K562 (cell line): ENCODE data around the gene GPRIN3. TPM values are rescaled to one million over a fixed set of nuclear protein-coding genes. Genes with fewer than 3 reads are reported as not detected.

Source experiments
- ATAC-seq: fragments of 200-7000 bp; cut with Tn5 transposase; 3 replicates; pipeline ENCODE4 v1.9.1; 2020; ENCODE audit warnings: moderate library complexity
- BruUV-seq: library from RNA; stranded (reverse); fragments of 400-500 nt; replicated peaks from 2 replicates; lab custom pipeline; 2021; lab: Mats Ljungman, UMichigan
- CTCF ChIA-PET: fragments of 300-600 bp; formaldehyde crosslinking; extraction: SDS; loops from one replicate; lab custom pipeline; 2021; ENCODE audit warnings: low intra/inter-chr PET ratio; lab: Yijun Ruan, JAX
- POLR2A ChIA-PET: fragments of 300-600, 350-650 bp; sonication (Branson Sonifier 250); formaldehyde crosslinking; extraction: SDS; loops from one replicate; lab custom pipeline; 2021; ENCODE audit warnings: antibody characterized with exemption, inconsistent platforms; lab: Yijun Ruan, JAX
- DNase-seq, 4 experiments: peaks; one replicate each; pipeline versions ENCODE4 v3.0.0 to v3.0.0-alpha.2; 2011 to 2018; ENCODE audit warnings: low spot score in 3 of 4, mixed read lengths in 3 of 4; ENCODE audit errors: extremely low read depth in 1 of 4
- FAIRE-seq: peaks from 2 replicates; lab custom pipeline; 2011; peaks lifted over from hg19 to GRCh38; lab: Jason Lieb, UNC
- H2AFZ ChIP-seq: 2 replicates; pipeline ENCODE4 v1.6.0; 2011; ENCODE audit warnings: low read depth, low read length, control low read depth, inconsistent platforms
- H3K27ac ChIP-seq: fragments of 200-600 bp; 3 replicates; pipeline ENCODE4 v1.8.0; 2011; ENCODE audit warnings: low read depth, mild to moderate bottlenecking, control low read depth, inconsistent platforms, low read length, moderate library complexity, mixed read lengths; ENCODE audit errors: extremely low read depth
- H3K27me3 ChIP-seq, 2 experiments: fragments of 300-600 bp in 1 of 2; 2 replicates in 1 of 2; 3 replicates in 1 of 2; pipeline versions ENCODE4 v1.6.0 to v1.8.0; 2011; ENCODE audit warnings: inconsistent platforms in 2 of 2, low read length in 2 of 2, mild to moderate bottlenecking in 1 of 2, mixed read lengths in 1 of 2, moderate library complexity in 1 of 2; ENCODE audit not compliant: control insufficient read depth in 2 of 2, insufficient read depth in 2 of 2
- H3K36me3 ChIP-seq: fragments of 300-600 bp; 3 replicates; pipeline ENCODE4 v1.8.0; 2011; ENCODE audit warnings: mild to moderate bottlenecking, low read length, inconsistent platforms; ENCODE audit not compliant: control insufficient read depth, insufficient read depth
- H3K4me1 ChIP-seq, 2 experiments: fragments of 200-600 bp in 1 of 2; replicated peaks in 1 of 2; 2 replicates in 1 of 2; 3 replicates in 1 of 2; pipeline versions ENCODE4 v1.5.1 to v1.8.0; 2011; ENCODE audit warnings: inconsistent platforms in 2 of 2, low read length in 2 of 2, mild to moderate bottlenecking in 1 of 2, mixed read lengths in 1 of 2, moderate library complexity in 1 of 2; ENCODE audit not compliant: control insufficient read depth in 2 of 2, insufficient read depth in 2 of 2
- H3K4me2 ChIP-seq: 2 replicates; pipeline ENCODE4 v1.6.1; 2011; ENCODE audit warnings: low read length, control low read depth, inconsistent platforms, mixed read lengths; ENCODE audit not compliant: insufficient read depth
- H3K4me3 ChIP-seq: fragments of 200-600 bp; sonication (generic), shearing (Covaris generic); 2 replicates; pipeline ENCODE4 v1.5.1; 2016; ENCODE audit warnings: control low read depth, inconsistent platforms
- H3K79me2 ChIP-seq: fragments of 200-600 bp; 3 replicates; pipeline ENCODE4 v1.8.0; 2011; ENCODE audit warnings: low read length, inconsistent platforms; ENCODE audit not compliant: control insufficient read depth, insufficient read depth
- H3K9ac ChIP-seq, 2 experiments: 2 replicates each; pipeline versions ENCODE4 v1.6.0 to v1.6.1; 2011; ENCODE audit warnings: low read depth in 2 of 2, low read length in 2 of 2, control low read depth in 1 of 2, inconsistent platforms in 1 of 2, mild to moderate bottlenecking in 1 of 2, mixed read lengths in 1 of 2; ENCODE audit not compliant: insufficient read depth in 1 of 2
- H3K9me1 ChIP-seq: one replicate; pipeline ENCODE4 v1.6.0; 2011; ENCODE audit warnings: inconsistent platforms, mild to moderate bottlenecking, low read length, moderate library complexity; ENCODE audit not compliant: control insufficient read depth, insufficient read depth
- H3K9me3 ChIP-seq: replicated peaks from 2 replicates; pipeline ENCODE4 v1.5.1; 2011; ENCODE audit warnings: low read depth, low read length, inconsistent platforms; ENCODE audit not compliant: control insufficient read depth, insufficient read depth
- H4K20me1 ChIP-seq: replicated peaks from 2 replicates; pipeline ENCODE4 v1.6.1; 2011; ENCODE audit warnings: low read length, inconsistent platforms, mixed read lengths; ENCODE audit not compliant: control insufficient read depth, insufficient read depth
- CAMTA2 ChIP-seq: fragments of 250-450 bp; sonication (Bioruptor Pico); conservative IDR thresholded peaks from 2 replicates; pipeline ENCODE4 v1.5.1; 2022
- COPS2 ChIP-seq: fragments of 450-650 bp; conservative IDR thresholded peaks from 2 replicates; pipeline ENCODE4 v1.6.1; 2016; ENCODE audit warnings: mild to moderate bottlenecking, moderate library complexity
- GTF2A2 ChIP-seq: IDR thresholded peaks from 2 replicates; pipeline ENCODE4 v1.6.1; 2016; ENCODE audit warnings: mild to moderate bottlenecking, missing genetic modification characterization, missing compliant biosample characterization
- HNRNPLL ChIP-seq: fragments of 200-400 bp; formaldehyde crosslinking; IDR thresholded peaks from 2 replicates; pipeline ENCODE4 v1.6.1; 2017; ENCODE audit warnings: low read length, low read depth, mild to moderate bottlenecking; ENCODE audit not compliant: poor library complexity, severe bottlenecking
- KAT7 ChIP-seq: sonication (generic); formaldehyde crosslinking; IDR thresholded peaks from 2 replicates; pipeline ENCODE4 v1.8.0; 2022; ENCODE audit warnings: missing genetic modification reagents, mild to moderate bottlenecking, borderline replicate concordance
- SP1 ChIP-seq: sonication (generic); formaldehyde crosslinking; IDR thresholded peaks from 2 replicates; pipeline ENCODE4 v1.8.1; 2022; ENCODE audit warnings: mild to moderate bottlenecking, missing genetic modification reagents
- TBP ChIP-seq: optimal IDR thresholded peaks from 2 replicates; pipeline ENCODE3; 2011; ENCODE audit warnings: low read depth, low read length, improper control_type of control experiment
- TRIM24 ChIP-seq, 2 experiments: fragments of 450-650 bp; IDR thresholded peaks; 2 replicates each; pipeline ENCODE4 v1.6.1; 2016
- WGBS: fragments of 100-300 bp; shearing (Covaris generic); methylation state at CpG from one replicate; pipeline ENCODE4 v1.1.6; 2016; ENCODE audit warnings: low coverage, mixed read lengths; ENCODE audit not compliant: insufficient coverage; ENCODE audit errors: missing lambda C conversion rate; 5-methylcytosine and 5-hydroxymethylcytosine counted together
- in situ Hi-C: fragments of 300-500 bp; cut with MboI; formaldehyde crosslinking; loops from 4 replicates; pipeline ENCODE4 v1.15.0; 2018; ENCODE audit warnings: inconsistent platforms, mixed read lengths
- intact Hi-C: fragments of 100-400 bp; cut with micrococcal nuclease; formaldehyde crosslinking; loops from 2 replicates; pipeline ENCODE4 v1.14.2; 2022
- polyA plus RNA-seq, 8 experiments: library from polyadenylated mRNA; depleted of rRNA in 4 of 8; stranded (reverse) in 5 of 8; unstranded in 3 of 8; fragments of >200 nt; fragmentation: Nextera tagmentation in 2 of 8; fragmentation: Illumina TruSeq in 1 of 8; extraction: Ambion mirVana in 2 of 8; extraction: Trizol in 1 of 8; gene quantifications; 2 replicates each; pipeline versions ENCODE4 v1.2.1 to v1.2.3, GENCODE V29; 2011 to 2014; ENCODE audit warnings: inconsistent platforms in 1 of 8, missing spikeins in 1 of 8
- total RNA-seq, 7 experiments: library from RNA; depleted of rRNA in 6 of 7; stranded (reverse); fragments of >200 nt in 6 of 7; fragmentation: Illumina TruSeq in 2 of 7; extraction: Trizol in 2 of 7; gene quantifications; 2 replicates each; pipeline versions ENCODE4 v1.2.1 to v1.2.3, GENCODE V29; 2011 to 2021; ENCODE audit warnings: low replicate concordance in 1 of 7
- TF ChIP-seq, protein P1 (sequence below): fragments of 450-650 bp; IDR thresholded peaks from 2 replicates; pipeline ENCODE4 v1.6.1; 2017; ENCODE audit warnings: antibody characterized with exemption, mild to moderate bottlenecking
- TF ChIP-seq, protein P2 (sequence below): fragments of 150-350 bp; IDR thresholded peaks from 2 replicates; pipeline ENCODE4 v1.6.1; 2014; ENCODE audit warnings: low read depth, mild to moderate bottlenecking, low read length, borderline replicate concordance

The GPRIN3 gene
- total and polyA plus RNA-seq, 9 of the 15 experiments (the other 6 are each of a cell fraction or from before 2014, with no cell fraction given), result 0.02 TPM; not detected in 8

DNA sequence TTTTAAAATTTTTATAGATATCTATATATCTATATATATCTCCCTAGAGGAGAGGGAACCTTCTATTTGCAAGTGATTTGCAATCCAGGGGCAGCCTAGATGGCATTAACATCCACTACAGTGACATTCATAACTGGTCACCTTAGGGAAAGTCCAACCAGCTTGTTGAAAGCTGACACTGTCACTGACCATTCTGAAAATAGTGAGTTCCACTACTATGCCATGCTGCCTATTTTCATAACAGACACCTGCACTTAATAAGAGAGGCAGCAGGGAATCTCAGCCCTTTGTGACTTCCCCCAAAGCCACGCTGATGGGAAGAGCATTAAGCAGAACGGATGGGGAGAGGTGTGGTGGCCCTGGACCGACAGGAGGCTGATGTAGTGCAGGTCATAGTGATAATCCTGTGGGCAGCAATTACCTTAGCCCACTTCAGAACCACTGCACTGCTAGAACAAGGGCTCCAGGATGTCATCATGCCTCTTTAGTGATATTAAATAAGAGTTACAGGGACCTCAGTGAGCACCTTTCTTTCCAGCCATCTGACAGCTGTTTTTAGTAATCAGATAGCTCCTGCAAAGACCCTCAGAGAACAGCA, 51.3 kb downstream of the GPRIN3 start:
- intact Hi-C loops (no loop called here), in situ Hi-C loops (no loop called here)
- no peaks in the 10 kb centered on the region for H3K79me2 ChIP-seq
- no peak overlapping the region for H3K27ac ChIP-seq
- no peaks in the 10 kb centered on the region for H3K36me3 ChIP-seq
- H3K27me3 ChIP-seq, result no peaks in the 10 kb centered on the region
- no peak for ATAC-seq
- 2% methylated on average over 3 of the region's 3 CpGs for WGBS
- no peaks in the 10 kb centered on the region for H3K4me1 ChIP-seq
- no peak overlapping the region for H3K9ac ChIP-seq
- DNase-seq, result no peak
- no peak overlapping the region for H3K4me2 ChIP-seq
- ChIA-PET CTCF (no interaction called here), POLR2A (no interaction called here)
- H2AFZ ChIP-seq, result no peak overlapping the region
- H3K9me1 ChIP-seq, result no peaks in the 10 kb centered on the region
- H4K20me1 ChIP-seq, result no peaks in the 10 kb centered on the region
- H3K4me3 ChIP-seq, result no peak overlapping the region
- no TSS peak for BruUV-seq
- no peak for FAIRE-seq
- no peaks in the 10 kb centered on the region for H3K9me3 ChIP-seq
- TF ChIP-seq, protein P1, sequence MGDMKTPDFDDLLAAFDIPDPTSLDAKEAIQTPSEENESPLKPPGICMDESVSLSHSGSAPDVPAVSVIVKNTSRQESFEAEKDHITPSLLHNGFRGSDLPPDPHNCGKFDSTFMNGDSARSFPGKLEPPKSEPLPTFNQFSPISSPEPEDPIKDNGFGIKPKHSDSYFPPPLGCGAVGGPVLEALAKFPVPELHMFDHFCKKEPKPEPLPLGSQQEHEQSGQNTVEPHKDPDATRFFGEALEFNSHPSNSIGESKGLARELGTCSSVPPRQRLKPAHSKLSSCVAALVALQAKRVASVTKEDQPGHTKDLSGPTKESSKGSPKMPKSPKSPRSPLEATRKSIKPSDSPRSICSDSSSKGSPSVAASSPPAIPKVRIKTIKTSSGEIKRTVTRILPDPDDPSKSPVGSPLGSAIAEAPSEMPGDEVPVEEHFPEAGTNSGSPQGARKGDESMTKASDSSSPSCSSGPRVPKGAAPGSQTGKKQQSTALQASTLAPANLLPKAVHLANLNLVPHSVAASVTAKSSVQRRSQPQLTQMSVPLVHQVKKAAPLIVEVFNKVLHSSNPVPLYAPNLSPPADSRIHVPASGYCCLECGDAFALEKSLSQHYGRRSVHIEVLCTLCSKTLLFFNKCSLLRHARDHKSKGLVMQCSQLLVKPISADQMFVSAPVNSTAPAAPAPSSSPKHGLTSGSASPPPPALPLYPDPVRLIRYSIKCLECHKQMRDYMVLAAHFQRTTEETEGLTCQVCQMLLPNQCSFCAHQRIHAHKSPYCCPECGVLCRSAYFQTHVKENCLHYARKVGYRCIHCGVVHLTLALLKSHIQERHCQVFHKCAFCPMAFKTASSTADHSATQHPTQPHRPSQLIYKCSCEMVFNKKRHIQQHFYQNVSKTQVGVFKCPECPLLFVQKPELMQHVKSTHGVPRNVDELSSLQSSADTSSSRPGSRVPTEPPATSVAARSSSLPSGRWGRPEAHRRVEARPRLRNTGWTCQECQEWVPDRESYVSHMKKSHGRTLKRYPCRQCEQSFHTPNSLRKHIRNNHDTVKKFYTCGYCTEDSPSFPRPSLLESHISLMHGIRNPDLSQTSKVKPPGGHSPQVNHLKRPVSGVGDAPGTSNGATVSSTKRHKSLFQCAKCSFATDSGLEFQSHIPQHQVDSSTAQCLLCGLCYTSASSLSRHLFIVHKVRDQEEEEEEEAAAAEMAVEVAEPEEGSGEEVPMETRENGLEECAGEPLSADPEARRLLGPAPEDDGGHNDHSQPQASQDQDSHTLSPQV, result no peak
- no peak for TF ChIP-seq KAT7
- TF ChIP-seq TRIM24 (IDR thresholded peaks at IDR 0.05), result no peak
- no peak for TF ChIP-seq CAMTA2 (CRISPR knock-in tag)
- TF ChIP-seq TBP, result no peak
- no peak for TF ChIP-seq HNRNPLL
- no peak for TF ChIP-seq GTF2A2 (tag)
- TF ChIP-seq, protein P2, sequence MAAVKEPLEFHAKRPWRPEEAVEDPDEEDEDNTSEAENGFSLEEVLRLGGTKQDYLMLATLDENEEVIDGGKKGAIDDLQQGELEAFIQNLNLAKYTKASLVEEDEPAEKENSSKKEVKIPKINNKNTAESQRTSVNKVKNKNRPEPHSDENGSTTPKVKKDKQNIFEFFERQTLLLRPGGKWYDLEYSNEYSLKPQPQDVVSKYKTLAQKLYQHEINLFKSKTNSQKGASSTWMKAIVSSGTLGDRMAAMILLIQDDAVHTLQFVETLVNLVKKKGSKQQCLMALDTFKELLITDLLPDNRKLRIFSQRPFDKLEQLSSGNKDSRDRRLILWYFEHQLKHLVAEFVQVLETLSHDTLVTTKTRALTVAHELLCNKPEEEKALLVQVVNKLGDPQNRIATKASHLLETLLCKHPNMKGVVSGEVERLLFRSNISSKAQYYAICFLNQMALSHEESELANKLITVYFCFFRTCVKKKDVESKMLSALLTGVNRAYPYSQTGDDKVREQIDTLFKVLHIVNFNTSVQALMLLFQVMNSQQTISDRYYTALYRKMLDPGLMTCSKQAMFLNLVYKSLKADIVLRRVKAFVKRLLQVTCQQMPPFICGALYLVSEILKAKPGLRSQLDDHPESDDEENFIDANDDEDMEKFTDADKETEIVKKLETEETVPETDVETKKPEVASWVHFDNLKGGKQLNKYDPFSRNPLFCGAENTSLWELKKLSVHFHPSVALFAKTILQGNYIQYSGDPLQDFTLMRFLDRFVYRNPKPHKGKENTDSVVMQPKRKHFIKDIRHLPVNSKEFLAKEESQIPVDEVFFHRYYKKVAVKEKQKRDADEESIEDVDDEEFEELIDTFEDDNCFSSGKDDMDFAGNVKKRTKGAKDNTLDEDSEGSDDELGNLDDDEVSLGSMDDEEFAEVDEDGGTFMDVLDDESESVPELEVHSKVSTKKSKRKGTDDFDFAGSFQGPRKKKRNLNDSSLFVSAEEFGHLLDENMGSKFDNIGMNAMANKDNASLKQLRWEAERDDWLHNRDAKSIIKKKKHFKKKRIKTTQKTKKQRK, result no peak
- no peak for TF ChIP-seq COPS2
- no peak for TF ChIP-seq SP1 (CRISPR knock-in tag)
